ENCODE data around the gene RNF11.
"Not testable (repeated sequence)": the region's sequence is repeated elsewhere in the genome, so short reads cannot be mapped to it uniquely, and the experiment has no call there.

GRCh38 chr1:51234236-51234635 lies 1.8 kb upstream of the RNF11 start:
- not testable (repeated sequence) for TF ChIP-seq RNF2 (IDR thresholded peaks at IDR 0.05; ENCODE audit: borderline replicate concordance, low read depth); POLR2A (IDR thresholded peaks at IDR 0.05; ENCODE audit: low read length)
